Subcutaneous abdominal adipose tissue (tissue), 5 donors: Measurements from ENCODE around the gene PIK3C2B.

Source experiments
- H3K27ac ChIP-seq: one replicate; pipeline ENCODE4 v1.7.0; 2013; ENCODE audit warnings: low read depth, mild to moderate bottlenecking, inconsistent platforms, low read length, moderate library complexity
- H3K27me3 ChIP-seq, 5 donors: one replicate each; pipeline ENCODE4 v1.7.0; 2013; ENCODE audit warnings: low read length in 5 of 5, inconsistent platforms in 1 of 5; ENCODE audit not compliant: control insufficient read depth in 5 of 5, insufficient read depth in 4 of 5
- H3K36me3 ChIP-seq, 5 donors: one replicate each; pipeline ENCODE4 v1.7.0; 2013; ENCODE audit warnings: low read length in 5 of 5; ENCODE audit not compliant: control insufficient read depth in 5 of 5, insufficient read depth in 5 of 5
- H3K4me1 ChIP-seq, 5 donors: one replicate each; pipeline ENCODE4 v1.7.0; 2013; ENCODE audit warnings: low read length in 5 of 5, mild to moderate bottlenecking in 3 of 5, moderate library complexity in 1 of 5; ENCODE audit not compliant: control insufficient read depth in 5 of 5, insufficient read depth in 5 of 5
- H3K4me3 ChIP-seq, 5 donors: one replicate each; pipeline ENCODE4 v1.7.0; 2013; ENCODE audit warnings: low read length in 5 of 5, low read depth in 1 of 5
- H3K9ac ChIP-seq, 5 donors: one replicate each; pipeline ENCODE4 v1.7.0; 2013; ENCODE audit warnings: low read length in 5 of 5, mild to moderate bottlenecking in 4 of 5, moderate library complexity in 3 of 5
- H3K9me3 ChIP-seq, 5 donors: one replicate each; pipeline ENCODE4 v1.7.0; 2013; ENCODE audit warnings: low read length in 5 of 5; ENCODE audit not compliant: control insufficient read depth in 5 of 5
- donor health status: healthy.
- donor health status: healthy.
- donor health status: healthy.
- donor health status: healthy.
- donor health status: healthy.

The PIK3C2B gene

GRCh38 chr1:204446413-204447111 is 48.0 kb downstream of the PIK3C2B start:
- H3K36me3 ChIP-seq = peaks cover 4 to 99% (median 86%) of the 10 kb centered on the region in 5 donors
- no peaks in the 10 kb centered on the region for H3K27me3 ChIP-seq
- peaks cover 9 to 66% (median 47%) of the 10 kb centered on the region in 5 donors for H3K4me1 ChIP-seq
- no peak overlapping the region for H3K4me3 ChIP-seq
- peak overlapping the region in 1 of 5 donors; percentile 21 for H3K9ac ChIP-seq
- peak overlapping the region; percentile 46 for H3K27ac ChIP-seq
- H3K9me3 ChIP-seq = no peaks in the 10 kb centered on the region

- H3K27me3 ChIP-seq = no peaks in the 10 kb centered on the region
- peaks cover 3 to 99% (median 86%) of the 10 kb centered on the region in 5 donors for H3K36me3 ChIP-seq
- H3K4me1 ChIP-seq = peaks cover 9 to 67% (median 52%) of the 10 kb centered on the region in 5 donors
- no peak overlapping the region for H3K4me3 ChIP-seq
- no peak overlapping the region for H3K27ac ChIP-seq
- no peak overlapping the region for H3K9ac ChIP-seq
- H3K9me3 ChIP-seq = no peaks in the 10 kb centered on the region
These were observed 48.7 kb downstream of the PIK3C2B start for GRCh38 chr1:204445860-204446412.
